HS-27A (cell line): ENCODE data around the gene ZNHIT3.
"Not testable (repeated sequence)": the region's sequence is repeated elsewhere in the genome, so short reads cannot be mapped to it uniquely, and the experiment has no call there.

Experiments
- DNase-seq: peaks from one replicate; pipeline ENCODE4 v3.0.0-alpha.2; 2012; ENCODE audit warnings: low read depth, missing footprints

ZNHIT3 gene

GRCh38 chr17:36484021-36484420, 2.5 kb upstream of the ZNHIT3 start:
- DNase-seq = not testable (repeated sequence)

GRCh38 chr17:36485027-36485426, 1.5 kb upstream of the ZNHIT3 start:
- DNase-seq = no peak

- no peak for DNase-seq
Observed at GRCh38 chr17:36485805-36486203, 677 bp upstream of the ZNHIT3 start.

- no peak for DNase-seq
Observed at GRCh38 chr17:36493956-36494355, 7.5 kb downstream of the ZNHIT3 start.

GRCh38 chr17:36494674-36495073, 8.2 kb downstream of the ZNHIT3 start:
- no peak for DNase-seq

GRCh38 chr17:36495076-36495578, 8.6 kb downstream of the ZNHIT3 start:
- no peak for DNase-seq

GRCh38 chr17:36496018-36496789, 9.7 kb downstream of the ZNHIT3 start:
- DNase-seq = no peak

GRCh38 chr17:36498155-36498554, 11.7 kb downstream of the ZNHIT3 start:
- no peak for DNase-seq

- no peak for DNase-seq
Observed at GRCh38 chr17:36498560-36499300, 12.2 kb downstream of the ZNHIT3 start.

GRCh38 chr17:36500745-36501225, 14.3 kb downstream of the ZNHIT3 start:
- DNase-seq = no peak

GRCh38 chr17:36501351-36501750, 14.9 kb downstream of the ZNHIT3 start:
- no peak for DNase-seq

GRCh38 chr17:36501963-36502362, 15.5 kb downstream of the ZNHIT3 start:
- DNase-seq = no peak

GRCh38 chr17:36503456-36504155, 17.1 kb downstream of the ZNHIT3 start:
- DNase-seq = no peak

GRCh38 chr17:36504156-36504545, 17.7 kb downstream of the ZNHIT3 start:
- no peak for DNase-seq

GRCh38 chr17:36505171-36505570, 18.7 kb downstream of the ZNHIT3 start:
- no peak for DNase-seq

GRCh38 chr17:36506249-36506826, 19.9 kb downstream of the ZNHIT3 start:
- no peak for DNase-seq

GRCh38 chr17:36506831-36507230, 20.4 kb downstream of the ZNHIT3 start:
- no peak for DNase-seq

GRCh38 chr17:36507266-36507665, 20.8 kb downstream of the ZNHIT3 start:
- DNase-seq = no peak

- not testable (repeated sequence) for DNase-seq
Observed at GRCh38 chr17:36508439-36508838, 22.0 kb downstream of the ZNHIT3 start.

GRCh38 chr17:36509272-36509985, 22.9 kb downstream of the ZNHIT3 start:
- DNase-seq = no peak

- no peak for DNase-seq
Observed at GRCh38 chr17:36510636-36511035, 24.2 kb downstream of the ZNHIT3 start.
